ENCODE data around the gene TMEM108. TPM values are rescaled to one million over a fixed set of nuclear protein-coding genes. Genes with fewer than 3 reads are reported as not detected.

TMEM108 gene
- total and polyA plus RNA-seq, 4 donors, result 0.33 to 3.6 (median 1.3) TPM; not detected in 1

DNA sequence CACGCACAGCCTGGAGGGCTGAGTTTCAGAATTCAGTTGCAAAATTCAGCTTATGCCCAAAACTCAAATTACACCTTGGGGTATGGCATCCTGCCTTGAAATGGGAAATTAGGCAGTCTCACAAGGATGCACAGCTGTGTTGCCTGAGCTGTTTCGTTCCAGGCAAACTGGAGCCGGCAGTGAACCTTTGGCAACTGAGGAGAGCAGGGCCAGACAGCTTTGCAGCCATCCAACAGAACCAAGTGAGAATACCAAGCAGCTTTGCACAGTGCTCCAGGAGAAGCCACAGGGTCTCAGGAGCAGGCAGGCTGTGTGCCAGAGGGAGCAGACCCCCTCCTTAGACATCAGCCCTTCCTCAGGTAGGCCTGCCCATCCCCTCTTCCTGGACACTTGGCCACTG, 329.2 kb downstream of the TMEM108 start:
- DNase-seq (no peak), ATAC-seq (ENCODE audit: low FRiP score) (no peak)
- 91 to 98% methylated on average over 3 of the region's 3 CpGs for WGBS, 2 donors
- H3K4me3 ChIP-seq (ENCODE audit: low read length in 2 of 2), result no peak overlapping the region
- no peaks in the 10 kb centered on the region for H3K36me3 ChIP-seq (ENCODE audit: control insufficient read depth in 1 of 2, insufficient read depth in 2 of 2, low read length in 1 of 2)
- intact Hi-C loops (cut with DNase I), result no loop called here
- H3K27me3 ChIP-seq (ENCODE audit: control insufficient read depth in 1 of 2, insufficient read depth in 2 of 2, low read length in 1 of 2), result no peaks in the 10 kb centered on the region
- no peak overlapping the region for H3K27ac ChIP-seq (ENCODE audit: low read depth in 1 of 2, low read length in 2 of 2)
- no peaks in the 10 kb centered on the region for H3K4me1 ChIP-seq (ENCODE audit: control insufficient read depth in 1 of 2, insufficient read depth in 2 of 2, low read length in 2 of 2)
- H3K9me3 ChIP-seq (ENCODE audit: control insufficient read depth, low read length), result peaks cover 1% of the 10 kb centered on the region

DNA sequence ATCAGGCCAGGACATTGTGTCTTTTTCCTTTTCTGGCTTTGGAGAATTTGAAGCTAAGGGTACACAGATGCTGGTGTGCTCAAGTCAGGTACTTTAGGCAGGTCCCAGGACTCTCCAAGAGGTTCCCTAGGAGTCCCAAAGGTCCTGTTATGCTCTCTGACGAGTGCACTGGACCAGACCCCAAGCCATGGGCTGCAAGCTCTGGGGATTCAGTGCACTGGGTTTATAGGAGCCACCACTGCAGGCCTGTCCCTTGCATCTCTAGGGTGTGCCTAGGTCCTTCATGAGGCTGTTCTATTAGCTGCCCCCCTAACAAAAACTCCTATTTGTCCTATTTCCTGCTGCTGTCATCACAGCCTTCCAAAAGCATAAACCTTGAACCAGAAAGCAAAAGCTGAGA, 329.8 kb downstream of the TMEM108 start:
- Histone ChIP-seq H3K4me3 (ENCODE audit: low read length in 2 of 2) (no peak overlapping the region), H3K27me3 (ENCODE audit: control insufficient read depth in 1 of 2, insufficient read depth in 2 of 2, low read length in 1 of 2) (no peaks in the 10 kb centered on the region), H3K27ac (ENCODE audit: low read depth in 1 of 2, low read length in 2 of 2) (no peak overlapping the region), H3K4me1 (ENCODE audit: control insufficient read depth in 1 of 2, insufficient read depth in 2 of 2, low read length in 2 of 2) (no peaks in the 10 kb centered on the region), H3K9me3 (ENCODE audit: control insufficient read depth, low read length) (peaks cover 1% of the 10 kb centered on the region), H3K36me3 (ENCODE audit: control insufficient read depth in 1 of 2, insufficient read depth in 2 of 2, low read length in 1 of 2) (no peaks in the 10 kb centered on the region)
- 58 to 64% methylated on average over 1 of the region's 1 CpG for WGBS, 2 donors
- ATAC-seq (ENCODE audit: low FRiP score) (peak; percentile 37), DNase-seq (no peak)
- intact Hi-C loops (cut with DNase I), result no loop called here

DNA sequence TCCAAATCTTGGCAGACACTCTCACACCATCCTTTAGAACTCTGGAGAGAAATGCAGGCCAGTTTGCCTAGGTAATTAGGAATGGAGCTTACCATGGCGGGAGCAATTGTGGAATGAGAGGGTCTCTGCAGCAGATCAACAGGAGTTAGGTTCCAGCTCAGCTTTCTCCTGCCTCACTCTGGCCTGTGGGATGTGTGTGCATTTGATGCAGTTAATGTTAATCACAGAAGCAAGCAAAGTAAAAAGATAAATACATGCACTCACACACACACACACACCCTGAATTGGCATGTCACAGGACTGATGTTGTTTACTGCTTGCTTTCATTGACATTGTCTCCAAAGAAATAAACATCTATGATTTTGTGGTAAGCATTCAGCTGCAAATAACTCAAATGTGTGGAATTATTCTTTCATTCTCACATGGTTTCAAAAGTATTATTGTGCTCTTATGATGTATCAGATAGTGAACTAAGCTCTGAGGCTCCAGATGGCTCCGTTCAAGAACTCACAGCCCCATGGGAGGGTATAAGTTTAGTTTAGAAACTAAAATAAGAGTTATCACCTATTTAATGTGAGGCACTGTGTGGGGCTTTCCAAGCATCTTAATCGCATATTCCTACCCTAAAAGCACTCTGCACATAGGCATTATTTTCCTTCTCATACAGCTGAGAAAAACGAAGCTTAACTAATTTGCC, 330.3 kb downstream of the TMEM108 start:
- intact Hi-C loops (cut with DNase I), result no loop called here
- H3K27ac ChIP-seq (ENCODE audit: low read depth in 1 of 2, low read length in 2 of 2), result no peak overlapping the region
- peaks cover 1% of the 10 kb centered on the region for H3K9me3 ChIP-seq (ENCODE audit: control insufficient read depth, low read length)
- WGBS, 2 donors, result 67 to 69% methylated on average over 4 of the region's 4 CpGs
- H3K27me3 ChIP-seq (ENCODE audit: control insufficient read depth in 1 of 2, insufficient read depth in 2 of 2, low read length in 1 of 2), result no peaks in the 10 kb centered on the region
- DNase-seq (no peak), ATAC-seq (ENCODE audit: low FRiP score) (no peak)
- no peak overlapping the region for H3K4me3 ChIP-seq (ENCODE audit: low read length in 2 of 2)
- no peaks in the 10 kb centered on the region for H3K36me3 ChIP-seq (ENCODE audit: control insufficient read depth in 1 of 2, insufficient read depth in 2 of 2, low read length in 1 of 2)
- no peaks in the 10 kb centered on the region for H3K4me1 ChIP-seq (ENCODE audit: control insufficient read depth in 1 of 2, insufficient read depth in 2 of 2, low read length in 2 of 2)

DNA sequence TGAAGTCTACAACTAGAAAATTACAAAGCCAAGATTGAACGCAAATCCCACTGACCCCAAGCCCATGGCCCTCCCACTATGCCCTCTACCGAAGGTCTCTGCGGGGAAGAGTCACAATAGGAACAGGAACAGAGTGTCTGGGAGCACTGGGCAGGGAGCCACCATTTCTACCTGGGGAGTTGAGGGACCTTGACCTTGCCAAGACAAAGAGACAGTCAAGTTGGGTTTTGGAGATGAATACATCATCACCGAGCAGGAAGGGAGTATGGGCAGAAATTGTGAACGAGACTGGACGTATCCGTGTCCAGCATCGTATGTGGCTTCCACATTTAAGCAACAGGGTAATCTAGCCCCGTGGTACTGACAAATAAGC, 330.9 kb downstream of the TMEM108 start:
- ATAC-seq (ENCODE audit: low FRiP score) (no peak), DNase-seq (no peak)
- H3K9me3 ChIP-seq (ENCODE audit: control insufficient read depth, low read length), result peaks cover 1% of the 10 kb centered on the region
- intact Hi-C loops (cut with DNase I), result no loop called here
- H3K27me3 ChIP-seq (ENCODE audit: control insufficient read depth in 1 of 2, insufficient read depth in 2 of 2, low read length in 1 of 2), result no peaks in the 10 kb centered on the region
- no peaks in the 10 kb centered on the region for H3K36me3 ChIP-seq (ENCODE audit: control insufficient read depth in 1 of 2, insufficient read depth in 2 of 2, low read length in 1 of 2)
- no peak overlapping the region for H3K27ac ChIP-seq (ENCODE audit: low read depth in 1 of 2, low read length in 2 of 2)
- 89 to 91% methylated on average over 9 of the region's 9 CpGs for WGBS, 2 donors
- no peaks in the 10 kb centered on the region for H3K4me1 ChIP-seq (ENCODE audit: control insufficient read depth in 1 of 2, insufficient read depth in 2 of 2, low read length in 2 of 2)
- H3K4me3 ChIP-seq (ENCODE audit: low read length in 2 of 2), result no peak overlapping the region

DNA sequence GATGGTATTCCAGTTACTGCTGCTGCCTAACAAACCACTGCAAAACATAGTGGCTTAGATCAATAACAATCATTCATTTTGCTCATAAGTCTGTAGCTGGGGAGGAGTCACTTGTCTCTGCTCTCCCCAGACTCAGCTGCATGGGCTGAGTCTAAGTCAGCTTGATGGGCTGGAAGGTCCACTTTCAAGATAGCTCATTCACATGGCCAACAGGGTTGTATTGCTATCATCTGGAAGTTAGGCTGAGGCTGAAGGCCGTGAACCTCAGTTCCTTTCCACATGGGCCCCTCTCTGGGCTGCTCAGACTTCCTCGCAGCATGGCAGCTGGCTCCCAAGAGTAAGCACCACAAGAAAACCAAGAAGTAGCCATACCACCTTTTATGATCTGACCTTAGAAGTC, 333.0 kb downstream of the TMEM108 start:
- Histone ChIP-seq H3K4me3 (ENCODE audit: low read length in 2 of 2) (no peak overlapping the region), H3K9me3 (ENCODE audit: control insufficient read depth, low read length) (peaks cover 1% of the 10 kb centered on the region), H3K27me3 (ENCODE audit: control insufficient read depth in 1 of 2, insufficient read depth in 2 of 2, low read length in 1 of 2) (no peaks in the 10 kb centered on the region), H3K36me3 (ENCODE audit: control insufficient read depth in 1 of 2, insufficient read depth in 2 of 2, low read length in 1 of 2) (no peaks in the 10 kb centered on the region), H3K27ac (ENCODE audit: low read depth in 1 of 2, low read length in 2 of 2) (no peak overlapping the region), H3K4me1 (ENCODE audit: control insufficient read depth in 1 of 2, insufficient read depth in 2 of 2, low read length in 2 of 2) (no peaks in the 10 kb centered on the region)
- intact Hi-C loops (cut with DNase I), result no loop called here
- DNase-seq, result no peak
- no peak for ATAC-seq (ENCODE audit: low FRiP score)
- WGBS, 2 donors, result 93 to 96% methylated on average over 2 of the region's 2 CpGs

DNA sequence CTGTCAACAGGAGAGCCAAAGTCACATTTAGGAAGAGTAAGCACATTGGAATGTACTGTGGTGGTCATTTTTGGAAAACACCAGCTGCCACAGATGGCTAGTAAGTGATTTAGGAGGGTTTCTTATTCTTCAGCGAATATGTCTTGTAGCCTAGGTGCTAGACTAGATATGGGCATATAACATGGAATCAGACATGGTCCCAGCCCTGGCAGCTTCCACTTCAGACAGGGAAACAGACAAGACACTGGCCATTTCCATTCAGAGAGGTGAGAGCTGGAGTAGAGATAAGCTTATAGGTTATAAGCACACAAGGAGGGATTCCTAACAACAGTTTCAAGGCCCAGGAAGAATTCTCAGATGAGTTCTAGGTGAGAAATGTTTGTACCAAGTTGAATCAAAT, 333.5 kb downstream of the TMEM108 start:
- Histone ChIP-seq H3K27ac (ENCODE audit: low read depth in 1 of 2, low read length in 2 of 2) (no peak overlapping the region), H3K27me3 (ENCODE audit: control insufficient read depth in 1 of 2, insufficient read depth in 2 of 2, low read length in 1 of 2) (no peaks in the 10 kb centered on the region), H3K4me1 (ENCODE audit: control insufficient read depth in 1 of 2, insufficient read depth in 2 of 2, low read length in 2 of 2) (no peaks in the 10 kb centered on the region), H3K36me3 (ENCODE audit: control insufficient read depth in 1 of 2, insufficient read depth in 2 of 2, low read length in 1 of 2) (no peaks in the 10 kb centered on the region), H3K9me3 (ENCODE audit: control insufficient read depth, low read length) (peaks cover 1% of the 10 kb centered on the region), H3K4me3 (ENCODE audit: low read length in 2 of 2) (no peak overlapping the region)
- ATAC-seq (ENCODE audit: low FRiP score) (no peak), DNase-seq (no peak)
- WGBS, 2 donors, result 96 to 97% methylated on average over 1 of the region's 1 CpG
- intact Hi-C loops (cut with DNase I), result no loop called here

DNA sequence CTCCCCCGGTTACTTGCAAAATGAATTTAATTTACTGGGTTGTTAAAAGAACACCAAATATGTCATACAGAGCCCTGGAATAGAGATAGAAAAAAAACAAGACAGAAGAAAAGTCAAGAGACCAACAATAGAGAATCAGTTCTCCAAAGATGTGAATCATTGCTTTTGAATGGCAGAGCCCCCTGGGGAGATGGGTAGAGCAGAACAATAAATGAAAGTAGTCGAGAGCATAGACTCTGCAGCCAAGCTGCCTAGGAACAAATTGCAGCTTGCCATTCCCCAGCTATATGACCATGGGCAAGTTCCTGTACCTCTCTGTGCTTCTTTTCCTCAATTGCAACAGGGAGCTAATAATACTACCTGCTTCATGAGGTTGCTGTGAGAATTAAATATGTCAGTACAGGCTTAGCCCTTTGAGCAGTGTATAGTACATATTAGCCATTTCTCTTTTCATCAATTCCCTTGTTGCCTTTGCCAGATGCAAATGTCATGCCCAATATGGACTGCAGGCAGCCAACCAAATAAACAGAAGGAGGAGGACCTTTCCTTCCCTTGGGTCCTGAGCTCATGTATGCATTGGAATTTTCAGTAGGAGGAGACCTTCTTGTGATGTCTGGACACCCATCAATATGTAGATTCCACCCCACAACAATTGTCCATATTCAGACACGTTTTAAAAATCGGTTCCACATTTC, 336.7 kb downstream of the TMEM108 start:
- intact Hi-C loops (cut with DNase I), result no loop called here
- Histone ChIP-seq H3K4me3 (ENCODE audit: low read length in 2 of 2) (no peak overlapping the region), H3K27me3 (ENCODE audit: control insufficient read depth in 1 of 2, insufficient read depth in 2 of 2, low read length in 1 of 2) (no peaks in the 10 kb centered on the region), H3K27ac (ENCODE audit: low read depth in 1 of 2, low read length in 2 of 2) (no peak overlapping the region), H3K36me3 (ENCODE audit: control insufficient read depth in 1 of 2, insufficient read depth in 2 of 2, low read length in 1 of 2) (no peaks in the 10 kb centered on the region), H3K4me1 (ENCODE audit: control insufficient read depth in 1 of 2, insufficient read depth in 2 of 2, low read length in 2 of 2) (no peaks in the 10 kb centered on the region), H3K9me3 (ENCODE audit: control insufficient read depth, low read length) (peaks cover 1% of the 10 kb centered on the region)
- WGBS, 2 donors, result 63 to 65% methylated on average over 4 of the region's 4 CpGs
- ATAC-seq (ENCODE audit: low FRiP score) (no peak), DNase-seq (no peak)

DNA sequence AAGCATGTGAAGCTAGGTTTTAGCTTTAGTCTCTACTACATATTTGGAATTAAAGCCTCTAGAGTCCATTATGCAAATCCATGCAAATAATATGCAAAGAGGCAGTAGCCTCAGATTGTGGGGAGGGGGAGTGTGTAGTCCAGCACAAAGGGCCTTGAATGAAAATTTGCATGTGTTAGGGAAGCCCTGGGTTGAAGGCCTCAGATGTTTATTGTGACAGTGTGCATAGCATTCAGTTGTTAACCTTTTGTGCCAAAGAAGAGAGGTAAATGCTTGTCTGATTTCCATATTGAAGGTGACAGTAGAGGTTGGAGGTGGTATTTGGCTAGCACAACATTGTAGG, 337.2 kb downstream of the TMEM108 start:
- Histone ChIP-seq H3K27me3 (ENCODE audit: control insufficient read depth in 1 of 2, insufficient read depth in 2 of 2, low read length in 1 of 2) (no peaks in the 10 kb centered on the region), H3K4me3 (ENCODE audit: low read length in 2 of 2) (no peak overlapping the region), H3K36me3 (ENCODE audit: control insufficient read depth in 1 of 2, insufficient read depth in 2 of 2, low read length in 1 of 2) (no peaks in the 10 kb centered on the region), H3K27ac (ENCODE audit: low read depth in 1 of 2, low read length in 2 of 2) (no peak overlapping the region), H3K4me1 (ENCODE audit: control insufficient read depth in 1 of 2, insufficient read depth in 2 of 2, low read length in 2 of 2) (no peaks in the 10 kb centered on the region), H3K9me3 (ENCODE audit: control insufficient read depth, low read length) (peaks cover 1% of the 10 kb centered on the region)
- no peak for DNase-seq
- ATAC-seq (ENCODE audit: low FRiP score), result no peak
- intact Hi-C loops (cut with DNase I), result no loop called here

DNA sequence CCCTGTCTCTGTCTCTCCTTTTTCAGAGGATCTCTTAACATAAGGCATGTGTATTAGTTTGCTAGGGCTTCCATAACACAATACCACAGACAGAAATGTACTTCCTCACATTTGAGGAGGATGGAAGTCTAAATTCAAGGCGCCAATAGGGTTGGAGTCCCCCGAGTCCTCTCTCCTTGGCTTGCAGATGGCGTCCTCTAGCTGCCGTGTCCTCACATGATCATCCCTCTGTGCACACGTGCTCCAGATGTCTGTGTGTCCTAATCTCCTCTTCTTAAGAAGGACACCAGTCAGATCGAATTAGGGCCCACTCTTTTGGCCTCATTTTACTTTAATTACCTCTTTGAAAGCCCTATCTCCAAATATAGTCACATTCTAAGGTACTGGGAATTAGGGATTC, 338.6 kb downstream of the TMEM108 start:
- WGBS, 2 donors, result 66 to 75% methylated on average over 6 of the region's 6 CpGs
- Histone ChIP-seq H3K27me3 (ENCODE audit: control insufficient read depth in 1 of 2, insufficient read depth in 2 of 2, low read length in 1 of 2) (no peaks in the 10 kb centered on the region), H3K36me3 (ENCODE audit: control insufficient read depth in 1 of 2, insufficient read depth in 2 of 2, low read length in 1 of 2) (no peaks in the 10 kb centered on the region), H3K4me1 (ENCODE audit: control insufficient read depth in 1 of 2, insufficient read depth in 2 of 2, low read length in 2 of 2) (no peaks in the 10 kb centered on the region), H3K9me3 (ENCODE audit: control insufficient read depth, low read length) (no peaks in the 10 kb centered on the region), H3K4me3 (ENCODE audit: low read length in 2 of 2) (no peak overlapping the region), H3K27ac (ENCODE audit: low read depth in 1 of 2, low read length in 2 of 2) (no peak overlapping the region)
- ATAC-seq (ENCODE audit: low FRiP score) (no peak), DNase-seq (no peak)
- intact Hi-C loops (cut with DNase I), result no loop called here

Measured in aorta (tissue), 5 donors.